HepG2 (cell line): ENCODE data around the gene CIB2. TPM values are rescaled to one million over a fixed set of nuclear protein-coding genes. Genes with fewer than 3 reads are reported as not detected.

Experiments
- AKAP8 ChIP-seq: sonication (generic); formaldehyde crosslinking; IDR thresholded peaks from 2 replicates; pipeline ENCODE4 v1.5.1; 2020; ENCODE audit warnings: mild to moderate bottlenecking, missing genetic modification reagents
- EEA1 ChIP-seq: sonication (generic); formaldehyde crosslinking; IDR thresholded peaks from 2 replicates; pipeline ENCODE4 v1.5.1; 2020; ENCODE audit warnings: mild to moderate bottlenecking, missing genetic modification reagents, borderline replicate concordance
- KAT8 ChIP-seq: IDR thresholded peaks from 2 replicates; pipeline ENCODE4 v1.6.1; 2016; ENCODE audit warnings: missing genetic modification reagents, missing compliant biosample characterization
- KDM1A ChIP-seq: IDR thresholded peaks from 2 replicates; pipeline ENCODE4 v1.6.1; 2016; ENCODE audit warnings: missing compliant biosample characterization
- MAFK ChIP-seq, 2 experiments: IDR thresholded peaks in 1 of 2; conservative IDR thresholded peaks in 1 of 2; 2 replicates each; pipeline ENCODE4 v1.6.1; 2011; ENCODE audit warnings: improper control_type of control experiment in 2 of 2, low read length in 2 of 2
- SATB2 ChIP-seq: sonication (generic); formaldehyde crosslinking; IDR thresholded peaks from 2 replicates; pipeline ENCODE4 v1.5.0; 2020; ENCODE audit warnings: missing genetic modification reagents
- TBX2 ChIP-seq: sonication (generic); formaldehyde crosslinking; IDR thresholded peaks from 2 replicates; pipeline ENCODE4 v1.5.0; 2020; ENCODE audit warnings: missing genetic modification reagents, mild to moderate bottlenecking, borderline replicate concordance
- TFDP1 ChIP-seq: IDR thresholded peaks from 2 replicates; pipeline ENCODE4 v1.6.1; 2016; ENCODE audit warnings: missing compliant biosample characterization, missing genetic modification reagents, borderline replicate concordance
- YEATS4 ChIP-seq: sonication (generic); formaldehyde crosslinking; IDR thresholded peaks from 2 replicates; pipeline ENCODE4 v1.4.0; 2020; ENCODE audit warnings: missing genetic modification reagents, borderline replicate concordance
- ZBTB40 ChIP-seq, 2 experiments: fragments of 450-650 bp in 1 of 2; sonication (generic) in 1 of 2; formaldehyde crosslinking in 1 of 2; IDR thresholded peaks; 2 replicates each; pipeline versions ENCODE4 v1.6.1 to v1.8.0; 2016 to 2022; ENCODE audit warnings: antibody characterized with exemption in 1 of 2, mild to moderate bottlenecking in 1 of 2, missing genetic modification reagents in 1 of 2
- ZBTB49 ChIP-seq: sonication (generic); formaldehyde crosslinking; IDR thresholded peaks from 2 replicates; pipeline ENCODE4 v1.4.0; 2020; ENCODE audit warnings: missing genetic modification reagents, borderline replicate concordance
- ZFY ChIP-seq: sonication (generic); formaldehyde crosslinking; IDR thresholded peaks from 2 replicates; pipeline ENCODE4 v1.4.0; 2020; ENCODE audit warnings: missing genetic modification reagents
- ZNF138 ChIP-seq: sonication (generic); formaldehyde crosslinking; IDR thresholded peaks from 2 replicates; pipeline ENCODE4 v1.5.0; 2020; ENCODE audit warnings: mild to moderate bottlenecking, low read depth, missing genetic modification reagents
- ZNF17 ChIP-seq: sonication (generic); formaldehyde crosslinking; IDR thresholded peaks from 2 replicates; pipeline ENCODE4 v1.5.0; 2020; ENCODE audit warnings: mild to moderate bottlenecking, missing genetic modification reagents
- ZNF563 ChIP-seq: sonication (generic); formaldehyde crosslinking; IDR thresholded peaks from 2 replicates; pipeline ENCODE4 v1.8.0; 2022; ENCODE audit warnings: mild to moderate bottlenecking, moderate library complexity, missing genetic modification reagents
- ZNF607 ChIP-seq: sonication (generic); formaldehyde crosslinking; IDR thresholded peaks from 2 replicates; pipeline ENCODE4 v1.5.1; 2020; ENCODE audit warnings: missing genetic modification reagents, mild to moderate bottlenecking, borderline replicate concordance
- polyA plus RNA-seq, 8 experiments: library from polyadenylated mRNA; depleted of rRNA in 3 of 8; stranded (reverse) in 7 of 8; unstranded in 1 of 8; fragments of >200 nt; fragmentation: Illumina TruSeq in 4 of 8; extraction: Trizol in 4 of 8; gene quantifications; 2 replicates each; pipeline versions ENCODE4 v1.2.1 to v1.2.3, GENCODE V29; 2011 to 2016; ENCODE audit warnings: low read depth in 4 of 8, missing spikeins in 1 of 8, mixed read lengths in 1 of 8; ENCODE audit not compliant: insufficient read depth in 1 of 8
- total RNA-seq, 5 experiments: library from RNA; depleted of rRNA; stranded (reverse); fragments of >200 nt; fragmentation: Illumina TruSeq; extraction: Trizol; gene quantifications; 2 replicates each; pipeline ENCODE4 v1.2.3, GENCODE V29; 2016; ENCODE audit warnings: low read depth in 1 of 5

Gene CIB2
- total and polyA plus RNA-seq, 2 of the 13 experiments (the other 11 are each of a cell fraction or from before 2014, with no cell fraction given), result 1.4 to 1.5 TPM

- no peak for TF ChIP-seq ZBTB40 (IDR thresholded peaks at IDR 0.05)
- no peak for TF ChIP-seq ZBTB40 (CRISPR knock-in tag; IDR thresholded peaks at IDR 0.05)
- TF ChIP-seq ZNF17 (CRISPR knock-in tag), result no peak
- no peak for TF ChIP-seq ZNF138 (CRISPR knock-in tag)
- TF ChIP-seq ZBTB49 (CRISPR knock-in tag), result no peak
- no peak for TF ChIP-seq YEATS4 (CRISPR knock-in tag)
- peak; percentile 31; the same call in 1 of the 2 replicates for TF ChIP-seq TBX2 (CRISPR knock-in tag)
- TF ChIP-seq ZFY (CRISPR knock-in tag), result no peak
- no peak for TF ChIP-seq KAT8 (CRISPR knock-in tag)
- TF ChIP-seq EEA1 (CRISPR knock-in tag), result no peak
- no peak for TF ChIP-seq TFDP1 (CRISPR knock-in tag)
- TF ChIP-seq SATB2 (CRISPR knock-in tag), result no peak
- peak; percentile 96 to 98 for TF ChIP-seq MAFK (conservative IDR thresholded peaks at IDR 0.05 in 1 of 2, IDR thresholded peaks at IDR 0.05 in 1 of 2; ENCODE audit: low read length in 2 of 2)
- TF ChIP-seq ZNF563 (CRISPR knock-in tag), result no peak
- no peak for TF ChIP-seq ZNF607 (CRISPR knock-in tag)
- TF ChIP-seq AKAP8 (CRISPR knock-in tag), result no peak
- no peak for TF ChIP-seq KDM1A
Measured at GRCh38 chr15:78075490-78076230, 55.6 kb downstream of the CIB2 start (continued).
